GM12878 (cell line): ENCODE measurements around the gene MAST2. TPM values are rescaled to one million over a fixed set of nuclear protein-coding genes. Genes with fewer than 3 reads are reported as not detected.

Experiments
- ATAC-seq: fragments of 200-7000 bp; cut with Tn5 transposase; 3 replicates; pipeline ENCODE4 v1.9.1; 2020; ENCODE audit warnings: mild to moderate bottlenecking, moderate library complexity
- BruUV-seq: library from RNA; stranded (reverse); fragments of 400-500 nt; replicated peaks from 2 replicates; lab custom pipeline; 2021; lab: Mats Ljungman, UMichigan
- CTCF ChIA-PET: fragments of 300-600 bp; sonication (Branson Sonifier 250); formaldehyde crosslinking; extraction: SDS; loops from one replicate; lab custom pipeline; 2021; ENCODE audit warnings: inconsistent platforms; lab: Yijun Ruan, JAX
- POLR2A ChIA-PET: fragments of 350-600 bp; formaldehyde crosslinking; extraction: SDS; loops from one replicate; lab custom pipeline; 2021; ENCODE audit warnings: inconsistent platforms; lab: Charles Lee
- RAD21 ChIA-PET: fragments of 300-600 bp; sonication (Branson Sonifier 250); formaldehyde crosslinking; loops from one replicate; lab custom pipeline; 2023; ENCODE audit warnings: antibody characterized with exemption; ENCODE audit not compliant: unreplicated experiment; lab: Charles Lee
- SMC1A ChIA-PET: fragments of 300-600 bp; sonication (Branson Sonifier 250); formaldehyde crosslinking; loops from one replicate; lab custom pipeline; 2023; ENCODE audit not compliant: unreplicated experiment, uncharacterized antibody; lab: Charles Lee
- DNase-seq: peaks from one replicate; pipeline ENCODE4 v3.0.0-alpha.2; 2011; ENCODE audit warnings: low read depth, low spot score
- FAIRE-seq: peaks from 3 replicates; lab custom pipeline; 2011; peaks lifted over from hg19 to GRCh38; lab: Jason Lieb, UNC
- H2AFZ ChIP-seq: 2 replicates; pipeline ENCODE4 v1.6.0; 2011; ENCODE audit warnings: low read depth, low read length, control low read depth; ENCODE audit not compliant: control insufficient read depth
- H3K27ac ChIP-seq: 2 replicates; pipeline ENCODE4 v1.5.1; 2011; ENCODE audit warnings: control low read depth; ENCODE audit not compliant: control insufficient read depth, insufficient read depth
- H3K27me3 ChIP-seq, 2 experiments: replicated peaks in 1 of 2; 2 replicates each; pipeline versions ENCODE4 v1.6.0 to v1.6.1; 2011; ENCODE audit warnings: low read length in 1 of 2; ENCODE audit not compliant: control insufficient read depth in 2 of 2, insufficient read depth in 2 of 2
- H3K36me3 ChIP-seq, 2 experiments: 2 replicates each; pipeline ENCODE4 v1.5.1; 2011; ENCODE audit warnings: low read length in 1 of 2; ENCODE audit not compliant: control insufficient read depth in 2 of 2, insufficient read depth in 2 of 2
- H3K4me1 ChIP-seq: 2 replicates; pipeline ENCODE4 v1.6.1; 2011; ENCODE audit warnings: mild to moderate bottlenecking, low read length, moderate library complexity, mixed read lengths; ENCODE audit not compliant: control insufficient read depth, insufficient read depth
- H3K4me2 ChIP-seq: 2 replicates; pipeline ENCODE4 v1.6.0; 2011; ENCODE audit warnings: control low read depth; ENCODE audit not compliant: control insufficient read depth, insufficient read depth
- H3K4me3 ChIP-seq: fragments of 200-600 bp; sonication (generic); 2 replicates; pipeline ENCODE4 v1.5.1; 2016
- H3K79me2 ChIP-seq: 2 replicates; pipeline ENCODE4 v1.6.0; 2011; ENCODE audit warnings: low read length; ENCODE audit not compliant: control insufficient read depth, insufficient read depth
- H3K9ac ChIP-seq: 2 replicates; pipeline ENCODE4 v1.8.0; 2011; ENCODE audit warnings: low read length, control low read depth, mixed read lengths; ENCODE audit not compliant: control insufficient read depth, insufficient read depth
- H3K9me3 ChIP-seq: replicated peaks from 3 replicates; pipeline ENCODE4 v1.5.1; 2011; ENCODE audit warnings: mild to moderate bottlenecking, low read length; ENCODE audit not compliant: control insufficient read depth, insufficient read depth
- H4K20me1 ChIP-seq: 2 replicates; pipeline ENCODE4 v1.6.0; 2011; ENCODE audit not compliant: control insufficient read depth, insufficient read depth
- E4F1 ChIP-seq: fragments of 450-650 bp; IDR thresholded peaks from 2 replicates; pipeline ENCODE4 v1.6.1; 2018; ENCODE audit warnings: borderline replicate concordance, mild to moderate bottlenecking; ENCODE audit not compliant: partially characterized antibody
- MYC ChIP-seq: IDR thresholded peaks from 2 replicates; pipeline ENCODE4 v1.6.1; 2011; ENCODE audit warnings: mild to moderate bottlenecking, low read length, moderate library complexity, inconsistent platforms; ENCODE audit not compliant: insufficient read depth, insufficient replicate concordance, insufficient read length, severe bottlenecking
- NFYB ChIP-seq: IDR thresholded peaks from 2 replicates; pipeline ENCODE4 v1.6.1; 2011; ENCODE audit warnings: low read depth, mild to moderate bottlenecking, low read length, improper control_type of control experiment, moderate library complexity; ENCODE audit not compliant: insufficient read depth
- RAD51 ChIP-seq: fragments of 450-650 bp; IDR thresholded peaks from 2 replicates; pipeline ENCODE4 v1.6.1; 2016; ENCODE audit warnings: moderate library complexity, mild to moderate bottlenecking, inconsistent platforms
- RUNX3 ChIP-seq: IDR thresholded peaks from 2 replicates; pipeline ENCODE4 v1.6.1; 2012; ENCODE audit warnings: low read length, inconsistent platforms
- SMARCA5 ChIP-seq: fragments of 450-650 bp; IDR thresholded peaks from 2 replicates; pipeline ENCODE4 v1.6.1; 2017; ENCODE audit warnings: mild to moderate bottlenecking
- SUZ12 ChIP-seq: fragments of 200-600 bp; sonication (generic); IDR thresholded peaks from one replicate; pipeline ENCODE4 v1.6.1; 2018; ENCODE audit warnings: antibody characterized with exemption, mild to moderate bottlenecking; ENCODE audit not compliant: unreplicated experiment
- TCF3 ChIP-seq: IDR thresholded peaks from 2 replicates; pipeline ENCODE4 v1.6.1; 2012; ENCODE audit warnings: low read depth, mild to moderate bottlenecking, low read length, borderline replicate concordance; ENCODE audit not compliant: insufficient read depth
- WGBS: methylation state at CpG from one replicate; pipeline ENCODE4 v1.1.6; 2016; ENCODE audit warnings: low lambda C conversion rate; ENCODE audit not compliant: insufficient replicate concordance, insufficient coverage; ENCODE audit errors: missing lambda C conversion rate; 5-methylcytosine and 5-hydroxymethylcytosine counted together
- in situ Hi-C: fragments of 300-500 bp; cut with MboI; formaldehyde crosslinking; loops from 9 replicates; pipeline ENCODE4 v1.14.3; 2018; ENCODE audit warnings: mixed read lengths
- intact Hi-C: fragments of 100-400 bp; cut with micrococcal nuclease; formaldehyde crosslinking; loops from one replicate; pipeline ENCODE4 v1.14.2; 2022; ENCODE audit not compliant: unreplicated experiment
- polyA plus RNA-seq, 11 experiments: library from polyadenylated mRNA; depleted of rRNA in 4 of 11; unstranded in 6 of 11; stranded (reverse) in 5 of 11; fragments of >200 nt; fragmentation: Nextera tagmentation in 4 of 11; fragmentation: Illumina TruSeq in 1 of 11; extraction: Ambion mirVana in 4 of 11; extraction: Trizol in 1 of 11; gene quantifications; 1 replicate in 1 of 11; 2 replicates in 10 of 11; pipeline versions ENCODE4 v1.2.1 to v1.2.3, GENCODE V29; 2011 to 2016; ENCODE audit warnings: inconsistent platforms in 2 of 11, missing spikeins in 2 of 11, low read depth in 1 of 11
- total RNA-seq, 4 experiments: library from RNA; depleted of rRNA in 3 of 4; stranded (reverse); fragments of >200 nt in 3 of 4; fragmentation: Illumina TruSeq in 1 of 4; extraction: Trizol in 1 of 4; gene quantifications; 2 replicates each; pipeline versions ENCODE4 v1.2.1 to v1.2.3, GENCODE V29; 2013 to 2021

Gene MAST2
- total and polyA plus RNA-seq, 10 of the 15 experiments (the other 5 are each of a cell fraction or from before 2014, with no cell fraction given): 1.0 to 28.7 (median 13.8) TPM

GRCh38 chr1:46027788-46028573 is 224.6 kb downstream of the MAST2 start:
- H3K27ac ChIP-seq: no peak overlapping the region
- H3K9me3 ChIP-seq: no peaks in the 10 kb centered on the region
- no peak for DNase-seq
- no peak for FAIRE-seq
- peaks cover 3 to 5% of the 10 kb centered on the region in 2 experiments for H3K36me3 ChIP-seq
- POLR2A ChIA-PET: no interaction called here
- intact Hi-C loops: no loop called here
- no peaks in the 10 kb centered on the region for H3K4me1 ChIP-seq
- no peak for ATAC-seq
- TF ChIP-seq RAD51 (no peak), TCF3 (no peak), SMARCA5 (no peak), E4F1 (no peak), MYC (no peak), RUNX3 (no peak), SUZ12 (no peak), NFYB (no peak)
- TF ChIP-seq, all 136 proteins: peak for 0
- Histone ChIP-seq H3K27me3 (no peaks in the 10 kb centered on the region), H3K4me3 (no peak overlapping the region), H2AFZ (no peak overlapping the region), H3K9ac (no peak overlapping the region), H3K79me2 (no peaks in the 10 kb centered on the region), H4K20me1 (no peaks in the 10 kb centered on the region), H3K4me2 (no peak overlapping the region)
- CTCF ChIA-PET: interaction anchor here (0.6 to 1.4 kb wide), 2 partner anchors 131 to 196 kb away, joined by 3 to 5 read pairs; no protein-coding TSS in a partner anchor
- WGBS: 91% methylated on average over 8 of the region's 8 CpGs
- BruUV-seq: no TSS peak
- SMC1A ChIA-PET: interaction anchor here (2.0 kb wide), 1 partner anchor 153 kb away, joined by 5 read pairs; no protein-coding TSS in a partner anchor
- RAD21 ChIA-PET: no interaction called here
- in situ Hi-C loops: no loop called here
